Astrocyte of the cerebellum (primary cell): Measurements from ENCODE around the gene RALGAPA1.

ENCODE experiments used
- DNase-seq: peaks from one replicate; pipeline ENCODE4 v3.0.0-alpha.2; 2011; ENCODE audit warnings: low read depth
- H3K4me3 ChIP-seq: 2 replicates; pipeline ENCODE4 v1.5.1; 2011; ENCODE audit warnings: mild to moderate bottlenecking, low read depth, low read length, moderate library complexity
- CTCF ChIP-seq: IDR thresholded peaks from 2 replicates; pipeline ENCODE4 v1.5.1; 2012; ENCODE audit warnings: low read length, low read depth, moderate library complexity, mild to moderate bottlenecking; ENCODE audit errors: missing control alignments
- in situ Hi-C: cut with HindIII; loops from 2 replicates; pipeline ENCODE4 v1.10.0; 2017; ENCODE audit warnings: low sequenced_read_pairs

Gene RALGAPA1

GRCh38 chr14:35678403-35679028, 130.6 kb downstream of the RALGAPA1 start:
- DNase-seq, result no peak
- H3K4me3 ChIP-seq, result no peak overlapping the region
- in situ Hi-C loops, result no loop called here
- TF ChIP-seq CTCF, result no peak

- in situ Hi-C loops, result no loop called here
- no peak for TF ChIP-seq CTCF
- no peak for DNase-seq
- no peak overlapping the region for H3K4me3 ChIP-seq
These were observed 139.3 kb downstream of the RALGAPA1 start for GRCh38 chr14:35669782-35670181.

GRCh38 chr14:35666429-35667043, 142.6 kb downstream of the RALGAPA1 start:
- no peak overlapping the region for H3K4me3 ChIP-seq
- DNase-seq, result no peak
- no peak for TF ChIP-seq CTCF
- in situ Hi-C loops, result no loop called here

- TF ChIP-seq CTCF, result no peak
- in situ Hi-C loops, result no loop called here
- no peak overlapping the region for H3K4me3 ChIP-seq
- DNase-seq, result no peak
These were observed 147.2 kb downstream of the RALGAPA1 start for GRCh38 chr14:35661875-35662274.

GRCh38 chr14:35653045-35653444, 156.1 kb downstream of the RALGAPA1 start:
- DNase-seq, result no peak
- no peak overlapping the region for H3K4me3 ChIP-seq
- no peak for TF ChIP-seq CTCF
- in situ Hi-C loops, result no loop called here

GRCh38 chr14:35643513-35643912, 165.6 kb downstream of the RALGAPA1 start:
- in situ Hi-C loops, result no loop called here
- DNase-seq, result no peak

More at GRCh38 chr14:35643513-35643912, 165.6 kb downstream of the RALGAPA1 start:
- no peak for TF ChIP-seq CTCF
- H3K4me3 ChIP-seq, result no peak overlapping the region
